HL-60 (cell line): ENCODE measurements around the gene RBMY1J.
"Not testable (repeated sequence)": the region's sequence is repeated elsewhere in the genome, so short reads cannot be mapped to it uniquely, and the experiment has no call there.

Experiments used
- DNase-seq, 2 experiments: peaks; one replicate each; pipeline ENCODE4 v3.0.0-alpha.2; 2010 to 2020; ENCODE audit warnings: low read depth in 1 of 2, low spot score in 1 of 2
- H3K27ac ChIP-seq: fragments of 250-450 bp; sonication (Bioruptor Pico); replicated peaks from 2 replicates; pipeline ENCODE4 v1.5.1; 2020; ENCODE audit warnings: mild to moderate bottlenecking, moderate library complexity
- H3K27me3 ChIP-seq: fragments of 250-450 bp; sonication (Bioruptor Pico); 2 replicates; pipeline ENCODE4 v1.5.1; 2021; ENCODE audit warnings: mild to moderate bottlenecking, moderate library complexity; ENCODE audit not compliant: insufficient read depth, poor library complexity, severe bottlenecking
- H3K4me3 ChIP-seq: replicated peaks from 2 replicates; pipeline ENCODE4 v1.5.1; 2011; ENCODE audit warnings: mild to moderate bottlenecking, control low read depth, low read length; ENCODE audit not compliant: insufficient read depth
- GABPA ChIP-seq: IDR thresholded peaks from 2 replicates; pipeline ENCODE4 v1.6.1; 2012; ENCODE audit warnings: low read depth
- POLR2AphosphoS5 ChIP-seq: IDR thresholded peaks from 2 replicates; pipeline ENCODE4 v1.6.1; 2012; ENCODE audit warnings: low read depth
- SPI1 ChIP-seq: IDR thresholded peaks from 2 replicates; pipeline ENCODE4 v1.6.1; 2012; ENCODE audit warnings: low read depth, mild to moderate bottlenecking, borderline replicate concordance
- TF ChIP-seq, protein P1 (sequence below): IDR thresholded peaks from 2 replicates; pipeline ENCODE4 v1.6.1; 2012; ENCODE audit warnings: low read depth; ENCODE audit not compliant: insufficient replicate concordance
- TF ChIP-seq, protein P2 (sequence below): IDR thresholded peaks from one replicate; pipeline ENCODE4 v1.5.1; 2011; ENCODE audit warnings: low read length, control low read depth, inconsistent platforms; ENCODE audit not compliant: insufficient read depth

The RBMY1J gene

DNA sequence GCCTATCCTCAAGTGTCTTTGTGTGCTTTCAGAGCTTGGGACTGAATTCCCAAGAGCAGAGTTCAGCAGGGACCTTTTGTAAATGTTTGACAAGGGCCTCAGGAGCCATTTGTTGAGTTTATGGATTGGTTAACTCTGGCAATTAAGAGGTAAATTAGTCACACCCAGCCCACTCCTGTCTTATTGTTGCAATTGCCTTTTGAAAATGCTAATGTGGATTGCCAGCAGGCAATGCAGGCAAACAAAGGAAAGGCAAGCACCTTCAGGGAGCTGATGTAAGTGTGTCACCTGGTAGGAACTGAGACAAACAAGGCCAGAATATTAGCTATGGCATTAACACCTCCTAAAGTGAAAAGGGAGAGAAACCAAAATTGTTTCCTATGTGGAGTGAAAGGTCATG is 29.7 kb upstream of the RBMY1J start:
- no peaks in the 10 kb centered on the region for H3K27me3 ChIP-seq
- no peak overlapping the region for H3K4me3 ChIP-seq
- TF ChIP-seq, protein P1, sequence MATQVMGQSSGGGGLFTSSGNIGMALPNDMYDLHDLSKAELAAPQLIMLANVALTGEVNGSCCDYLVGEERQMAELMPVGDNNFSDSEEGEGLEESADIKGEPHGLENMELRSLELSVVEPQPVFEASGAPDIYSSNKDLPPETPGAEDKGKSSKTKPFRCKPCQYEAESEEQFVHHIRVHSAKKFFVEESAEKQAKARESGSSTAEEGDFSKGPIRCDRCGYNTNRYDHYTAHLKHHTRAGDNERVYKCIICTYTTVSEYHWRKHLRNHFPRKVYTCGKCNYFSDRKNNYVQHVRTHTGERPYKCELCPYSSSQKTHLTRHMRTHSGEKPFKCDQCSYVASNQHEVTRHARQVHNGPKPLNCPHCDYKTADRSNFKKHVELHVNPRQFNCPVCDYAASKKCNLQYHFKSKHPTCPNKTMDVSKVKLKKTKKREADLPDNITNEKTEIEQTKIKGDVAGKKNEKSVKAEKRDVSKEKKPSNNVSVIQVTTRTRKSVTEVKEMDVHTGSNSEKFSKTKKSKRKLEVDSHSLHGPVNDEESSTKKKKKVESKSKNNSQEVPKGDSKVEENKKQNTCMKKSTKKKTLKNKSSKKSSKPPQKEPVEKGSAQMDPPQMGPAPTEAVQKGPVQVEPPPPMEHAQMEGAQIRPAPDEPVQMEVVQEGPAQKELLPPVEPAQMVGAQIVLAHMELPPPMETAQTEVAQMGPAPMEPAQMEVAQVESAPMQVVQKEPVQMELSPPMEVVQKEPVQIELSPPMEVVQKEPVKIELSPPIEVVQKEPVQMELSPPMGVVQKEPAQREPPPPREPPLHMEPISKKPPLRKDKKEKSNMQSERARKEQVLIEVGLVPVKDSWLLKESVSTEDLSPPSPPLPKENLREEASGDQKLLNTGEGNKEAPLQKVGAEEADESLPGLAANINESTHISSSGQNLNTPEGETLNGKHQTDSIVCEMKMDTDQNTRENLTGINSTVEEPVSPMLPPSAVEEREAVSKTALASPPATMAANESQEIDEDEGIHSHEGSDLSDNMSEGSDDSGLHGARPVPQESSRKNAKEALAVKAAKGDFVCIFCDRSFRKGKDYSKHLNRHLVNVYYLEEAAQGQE: no peak
- TF ChIP-seq GABPA: no peak
- TF ChIP-seq, protein P2, sequence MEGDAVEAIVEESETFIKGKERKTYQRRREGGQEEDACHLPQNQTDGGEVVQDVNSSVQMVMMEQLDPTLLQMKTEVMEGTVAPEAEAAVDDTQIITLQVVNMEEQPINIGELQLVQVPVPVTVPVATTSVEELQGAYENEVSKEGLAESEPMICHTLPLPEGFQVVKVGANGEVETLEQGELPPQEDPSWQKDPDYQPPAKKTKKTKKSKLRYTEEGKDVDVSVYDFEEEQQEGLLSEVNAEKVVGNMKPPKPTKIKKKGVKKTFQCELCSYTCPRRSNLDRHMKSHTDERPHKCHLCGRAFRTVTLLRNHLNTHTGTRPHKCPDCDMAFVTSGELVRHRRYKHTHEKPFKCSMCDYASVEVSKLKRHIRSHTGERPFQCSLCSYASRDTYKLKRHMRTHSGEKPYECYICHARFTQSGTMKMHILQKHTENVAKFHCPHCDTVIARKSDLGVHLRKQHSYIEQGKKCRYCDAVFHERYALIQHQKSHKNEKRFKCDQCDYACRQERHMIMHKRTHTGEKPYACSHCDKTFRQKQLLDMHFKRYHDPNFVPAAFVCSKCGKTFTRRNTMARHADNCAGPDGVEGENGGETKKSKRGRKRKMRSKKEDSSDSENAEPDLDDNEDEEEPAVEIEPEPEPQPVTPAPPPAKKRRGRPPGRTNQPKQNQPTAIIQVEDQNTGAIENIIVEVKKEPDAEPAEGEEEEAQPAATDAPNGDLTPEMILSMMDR: no peak
- no peak for TF ChIP-seq POLR2AphosphoS5
- TF ChIP-seq SPI1: no peak
- no peak for DNase-seq
- H3K27ac ChIP-seq: no peak overlapping the region

DNA sequence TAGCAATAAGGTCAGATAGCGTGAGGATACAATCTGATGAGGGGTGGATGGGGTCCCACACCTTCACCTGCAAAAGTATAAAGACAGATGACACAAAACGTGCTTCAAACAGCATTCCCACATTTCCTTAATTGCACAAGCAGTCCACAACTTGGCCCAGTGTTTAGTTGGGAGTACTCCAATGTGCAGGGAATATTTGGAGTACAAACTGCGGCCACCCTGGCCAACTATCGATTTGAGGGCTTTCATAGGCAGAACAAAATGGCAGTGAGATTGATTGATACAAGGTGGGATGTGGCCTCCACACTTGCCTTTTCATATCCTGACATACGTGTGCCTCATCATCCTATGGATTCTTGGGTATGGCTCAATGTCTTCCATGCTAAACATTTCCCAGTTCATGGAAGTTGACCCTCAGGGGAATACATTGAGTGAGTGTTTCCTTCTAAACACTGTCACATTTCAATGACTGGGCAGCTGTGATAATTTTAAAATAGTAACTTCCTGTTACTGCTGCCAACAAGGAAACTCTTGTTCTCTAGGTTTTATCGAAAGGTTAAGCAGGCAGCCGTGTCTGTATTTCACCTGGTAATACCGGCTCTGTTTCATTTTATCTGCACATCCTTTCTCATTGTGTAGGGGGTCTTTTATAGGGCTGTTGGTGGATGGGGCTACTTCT is 41.6 kb downstream of the RBMY1J start:
- not testable (repeated sequence) for DNase-seq, H3K27ac ChIP-seq, H3K4me3 ChIP-seq, H3K27me3 ChIP-seq

DNA sequence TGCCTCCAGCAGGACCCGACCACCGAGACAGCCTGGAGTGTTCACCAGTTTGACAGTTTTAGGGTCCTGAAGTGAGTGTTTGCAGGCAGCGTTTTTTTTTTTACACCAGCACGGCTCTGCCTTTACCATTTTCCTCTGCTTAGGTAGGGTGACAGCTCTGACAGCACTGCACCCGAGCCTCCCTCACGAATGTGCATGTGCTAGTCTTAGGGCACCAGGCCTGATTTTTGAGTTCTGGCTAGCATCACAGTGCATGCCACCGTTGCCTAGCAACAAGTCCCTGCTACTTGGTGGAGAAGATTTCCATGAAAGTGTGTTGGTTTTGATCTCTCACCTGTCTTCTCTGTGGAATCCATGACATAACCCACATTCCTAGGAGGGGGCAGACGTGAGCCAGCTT is 52.3 kb downstream of the RBMY1J start:
- not testable (repeated sequence) for DNase-seq, H3K27me3 ChIP-seq, H3K4me3 ChIP-seq, H3K27ac ChIP-seq

DNA sequence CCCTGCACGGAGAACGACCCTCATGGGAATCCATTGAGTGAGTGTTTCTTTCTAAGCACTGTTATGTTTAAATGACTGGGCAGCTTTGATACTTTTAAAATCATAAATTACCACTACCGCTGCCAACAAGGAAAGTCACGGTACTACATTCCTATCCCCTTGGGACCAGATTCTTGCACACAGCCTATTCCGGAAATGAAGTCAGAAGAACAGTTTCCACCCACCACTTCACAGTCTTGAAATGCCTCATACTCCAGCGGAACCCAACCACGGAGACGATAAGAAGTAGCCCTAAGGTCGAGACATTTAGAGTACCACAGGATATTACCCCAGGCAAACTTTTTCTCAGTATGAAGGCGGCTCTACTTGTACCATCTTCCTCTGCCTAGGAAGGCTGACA is 58.8 kb downstream of the RBMY1J start:
- not testable (repeated sequence) for DNase-seq, H3K4me3 ChIP-seq, H3K27ac ChIP-seq, H3K27me3 ChIP-seq
